Measurements from ENCODE around the gene FAM193B.

The FAM193B gene

GRCh38 chr5:177498013-177498787 lies 56.2 kb downstream of the FAM193B start:
- no peak for TF ChIP-seq CTCF (IDR thresholded peaks at IDR 0.05; ENCODE audit: insufficient read depth, missing control alignments)
- FAIRE-seq = no peak
- DNase-seq (ENCODE audit: insufficient read length, low spot score) = no peak

- TF ChIP-seq CTCF (IDR thresholded peaks at IDR 0.05; ENCODE audit: insufficient read depth, missing control alignments) = no peak
- DNase-seq (ENCODE audit: insufficient read length, low spot score) (peak; percentile 100), FAIRE-seq (no peak)
These were observed 56.9 kb downstream of the FAM193B start, which contains the start of gene PDLIM7 for GRCh38 chr5:177497292-177498012. Gene PDLIM7, minus strand, starts transcription at chr5:177497604. Its CDS starts 1,092 bp downstream, at chr5:177496512.

GRCh38 chr5:177496727-177497291 lies 57.6 kb downstream of the FAM193B start:
- FAIRE-seq (no peak), DNase-seq (ENCODE audit: insufficient read length, low spot score) (peak; percentile 68)

GRCh38 chr5:177496070-177496726 lies 58.2 kb downstream of the FAM193B start:
- FAIRE-seq = no peak
- TF ChIP-seq CTCF (IDR thresholded peaks at IDR 0.05; ENCODE audit: insufficient read depth, missing control alignments) = no peak
- no peak for DNase-seq (ENCODE audit: insufficient read length, low spot score)

More at GRCh38 chr5:177496727-177497291, 57.6 kb downstream of the FAM193B start:
- TF ChIP-seq CTCF (IDR thresholded peaks at IDR 0.05; ENCODE audit: insufficient read depth, missing control alignments) = no peak

DNA sequence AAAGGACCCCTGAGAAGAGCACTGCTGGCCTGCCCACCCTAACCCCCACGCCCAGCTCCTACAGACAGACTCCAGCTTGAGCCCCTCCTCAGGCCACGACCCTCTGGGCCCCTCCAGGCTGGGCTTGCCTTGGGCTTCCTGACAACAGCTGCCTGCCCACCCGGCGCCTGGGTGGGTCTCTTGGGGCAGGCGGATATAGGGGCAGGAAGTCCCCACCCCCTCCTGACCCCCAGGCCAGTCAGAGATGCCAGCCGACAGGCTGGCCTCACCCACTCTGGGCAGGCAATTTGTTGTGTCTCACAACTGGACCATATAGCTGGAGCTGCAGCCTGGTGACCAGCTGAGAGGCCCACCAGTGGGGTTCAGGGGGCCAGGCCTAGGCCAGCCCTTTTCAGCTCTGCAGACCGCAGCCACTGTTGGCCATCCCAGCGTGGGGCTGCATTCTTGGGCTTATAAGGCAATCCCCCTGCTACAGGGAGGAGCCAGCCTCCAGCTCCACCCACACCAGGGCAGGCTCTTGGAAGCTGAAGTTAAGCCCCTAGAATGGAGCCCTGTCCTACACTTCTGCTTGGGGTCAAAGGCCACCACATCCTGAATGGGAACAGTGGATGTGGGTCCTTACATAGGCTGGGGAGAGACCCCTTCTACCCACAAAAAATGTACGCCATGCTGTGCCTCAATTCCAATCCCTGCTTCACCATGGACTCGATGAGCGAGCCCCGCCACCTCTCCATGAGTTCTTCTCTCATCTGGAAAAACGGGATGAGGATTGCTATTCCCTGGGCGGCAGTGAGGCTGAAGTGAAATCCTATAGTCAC lies 58.9 kb downstream of the FAM193B start:
- FAIRE-seq = no peak
- no peak for DNase-seq (ENCODE audit: insufficient read length, low spot score)

More for the DNA sequence above, 58.9 kb downstream of the FAM193B start:
- no peak for TF ChIP-seq CTCF (IDR thresholded peaks at IDR 0.05; ENCODE audit: insufficient read depth, missing control alignments)
